Measurements from ENCODE around the gene ADAMTSL1.

GRCh38 chr9:18682907-18683306 lies 209.0 kb downstream of the ADAMTSL1 start:
- no peak for TF ChIP-seq EZH2phosphoT487 (conservative IDR thresholded peaks at IDR 0.05; ENCODE audit: low read length)
- TF ChIP-seq CTCF (IDR thresholded peaks at IDR 0.05; ENCODE audit: insufficient read depth, low read length, poor library complexity, severe bottlenecking) = no peak

Measured in SU-DHL-6 (cell line).